ENCODE measurements around the gene SEMA5B. TPM values are rescaled to one million over a fixed set of nuclear protein-coding genes. Genes with fewer than 3 reads are reported as not detected.

Gene SEMA5B
- total RNA-seq, 1 experiment from 2014 or later = 1.0 TPM

GRCh38 chr3:122987231-122987630 lies 40.3 kb downstream of the SEMA5B start:
- intact Hi-C loops (cut with micrococcal nuclease; ENCODE audit: unreplicated experiment) = no loop called here

GRCh38 chr3:122986693-122987179 lies 40.8 kb downstream of the SEMA5B start:
- CTCF ChIA-PET = no interaction called here

More at GRCh38 chr3:122987231-122987630, 40.3 kb downstream of the SEMA5B start:
- Histone ChIP-seq H3K9me3 (no peaks in the 10 kb centered on the region), H3K36me3 (ENCODE audit: control insufficient read depth, insufficient read depth, low read length) (no peaks in the 10 kb centered on the region), H3K27me3 (replicated peaks; ENCODE audit: control insufficient read depth, insufficient read depth, low read length) (no peaks in the 10 kb centered on the region), H3K4me3 (ENCODE audit: low read depth, low read length) (no peak overlapping the region), H3K4me1 (no peaks in the 10 kb centered on the region)
- Mint-ChIP-seq H3K4me1 (ENCODE audit: low read depth, unreplicated experiment) (no peaks in the 10 kb centered on the region), H3K36me3 (ENCODE audit: insufficient read depth, unreplicated experiment) (no peaks in the 10 kb centered on the region), H3K27me3 (ENCODE audit: insufficient read depth, unreplicated experiment) (no peaks in the 10 kb centered on the region), H3K27ac (ENCODE audit: unreplicated experiment) (no peak overlapping the region), H3K9me3 (ENCODE audit: unreplicated experiment) (no peaks in the 10 kb centered on the region), H3K4me3 (ENCODE audit: unreplicated experiment) (no peak overlapping the region)
- DNase-seq = no peak
- no peak for TF ChIP-seq CTCF (IDR thresholded peaks at IDR 0.05; ENCODE audit: insufficient read depth in 1 of 2, low read depth in 1 of 2, low read length in 1 of 2, severe bottlenecking in 1 of 2, unreplicated experiment in 1 of 2)
- no TSS peak for BruUV-seq (replicated peaks)
- ChIA-PET POLR2A (interaction anchor here (0.7 kb wide), 1 partner anchor 572 kb away, joined by 3 read pairs; no protein-coding TSS in a partner anchor), CTCF (no interaction called here)

GRCh38 chr3:122985539-122985938 lies 42.0 kb downstream of the SEMA5B start:
- BruUV-seq (replicated peaks) = no TSS peak
- no peak for DNase-seq
- Histone ChIP-seq H3K27me3 (replicated peaks; ENCODE audit: control insufficient read depth, insufficient read depth, low read length) (no peaks in the 10 kb centered on the region), H3K4me1 (no peaks in the 10 kb centered on the region), H3K4me3 (ENCODE audit: low read depth, low read length) (no peak overlapping the region), H3K36me3 (ENCODE audit: control insufficient read depth, insufficient read depth, low read length) (no peaks in the 10 kb centered on the region), H3K9me3 (no peaks in the 10 kb centered on the region)
- Mint-ChIP-seq H3K9me3 (ENCODE audit: unreplicated experiment) (no peaks in the 10 kb centered on the region), H3K27me3 (ENCODE audit: insufficient read depth, unreplicated experiment) (no peaks in the 10 kb centered on the region), H3K4me1 (ENCODE audit: low read depth, unreplicated experiment) (no peaks in the 10 kb centered on the region), H3K4me3 (ENCODE audit: unreplicated experiment) (no peak overlapping the region), H3K27ac (ENCODE audit: unreplicated experiment) (no peak overlapping the region), H3K36me3 (ENCODE audit: insufficient read depth, unreplicated experiment) (no peaks in the 10 kb centered on the region)
- intact Hi-C loops (cut with micrococcal nuclease; ENCODE audit: unreplicated experiment) = no loop called here
- CTCF ChIA-PET = no interaction called here
- POLR2A ChIA-PET = no interaction called here
- TF ChIP-seq CTCF (IDR thresholded peaks at IDR 0.05; ENCODE audit: insufficient read depth in 1 of 2, low read depth in 1 of 2, low read length in 1 of 2, severe bottlenecking in 1 of 2, unreplicated experiment in 1 of 2) = no peak

More at GRCh38 chr3:122986693-122987179, 40.8 kb downstream of the SEMA5B start:
- Histone ChIP-seq H3K4me1 (no peaks in the 10 kb centered on the region), H3K4me3 (ENCODE audit: low read depth, low read length) (no peak overlapping the region), H3K9me3 (no peaks in the 10 kb centered on the region), H3K27me3 (replicated peaks; ENCODE audit: control insufficient read depth, insufficient read depth, low read length) (no peaks in the 10 kb centered on the region), H3K36me3 (ENCODE audit: control insufficient read depth, insufficient read depth, low read length) (no peaks in the 10 kb centered on the region)
- intact Hi-C loops (cut with micrococcal nuclease; ENCODE audit: unreplicated experiment) = no loop called here
- H3K27me3 Mint-ChIP-seq (ENCODE audit: insufficient read depth, unreplicated experiment) = no peaks in the 10 kb centered on the region
- no TSS peak for BruUV-seq (replicated peaks)
- TF ChIP-seq CTCF (IDR thresholded peaks at IDR 0.05; ENCODE audit: insufficient read depth in 1 of 2, low read depth in 1 of 2, low read length in 1 of 2, severe bottlenecking in 1 of 2, unreplicated experiment in 1 of 2) = no peak
- POLR2A ChIA-PET = interaction anchor here (0.7 kb wide), 1 partner anchor 572 kb away, joined by 3 read pairs; no protein-coding TSS in a partner anchor
- H3K36me3 Mint-ChIP-seq (ENCODE audit: insufficient read depth, unreplicated experiment) = no peaks in the 10 kb centered on the region
- H3K4me3 Mint-ChIP-seq (ENCODE audit: unreplicated experiment) = no peak overlapping the region
- DNase-seq = no peak
- no peaks in the 10 kb centered on the region for H3K4me1 Mint-ChIP-seq (ENCODE audit: low read depth, unreplicated experiment)
- H3K9me3 Mint-ChIP-seq (ENCODE audit: unreplicated experiment) = no peaks in the 10 kb centered on the region
- no peak overlapping the region for H3K27ac Mint-ChIP-seq (ENCODE audit: unreplicated experiment)

Data from Caco-2 (cell line).